Activated naive CD4-positive, alpha-beta T cell treated with anti-CD3 and anti-CD28 coated beads, Interleukin-2, amount 50 U/mL, for 24 hours (primary cell): Measurements from ENCODE around the gene BEST3.

Experiments used
- H3K27ac Mint-ChIP-seq: one replicate; pipeline ENCODE4 v1.8.0; 2021; ENCODE audit warnings: mild to moderate bottlenecking, mixed read lengths
- H3K27me3 Mint-ChIP-seq: one replicate; pipeline ENCODE4 v1.8.0; 2021; ENCODE audit warnings: mixed read lengths
- H3K36me3 Mint-ChIP-seq: one replicate; pipeline ENCODE4 v1.8.0; 2021; ENCODE audit warnings: mixed read lengths
- H3K4me1 Mint-ChIP-seq: one replicate; pipeline ENCODE4 v1.8.0; 2021; ENCODE audit warnings: mixed read lengths
- H3K4me3 Mint-ChIP-seq: one replicate; pipeline ENCODE4 v1.8.0; 2021; ENCODE audit warnings: mild to moderate bottlenecking, mixed read lengths
- H3K9me3 Mint-ChIP-seq: one replicate; pipeline ENCODE4 v1.8.0; 2021; ENCODE audit warnings: mixed read lengths

BEST3 gene

DNA sequence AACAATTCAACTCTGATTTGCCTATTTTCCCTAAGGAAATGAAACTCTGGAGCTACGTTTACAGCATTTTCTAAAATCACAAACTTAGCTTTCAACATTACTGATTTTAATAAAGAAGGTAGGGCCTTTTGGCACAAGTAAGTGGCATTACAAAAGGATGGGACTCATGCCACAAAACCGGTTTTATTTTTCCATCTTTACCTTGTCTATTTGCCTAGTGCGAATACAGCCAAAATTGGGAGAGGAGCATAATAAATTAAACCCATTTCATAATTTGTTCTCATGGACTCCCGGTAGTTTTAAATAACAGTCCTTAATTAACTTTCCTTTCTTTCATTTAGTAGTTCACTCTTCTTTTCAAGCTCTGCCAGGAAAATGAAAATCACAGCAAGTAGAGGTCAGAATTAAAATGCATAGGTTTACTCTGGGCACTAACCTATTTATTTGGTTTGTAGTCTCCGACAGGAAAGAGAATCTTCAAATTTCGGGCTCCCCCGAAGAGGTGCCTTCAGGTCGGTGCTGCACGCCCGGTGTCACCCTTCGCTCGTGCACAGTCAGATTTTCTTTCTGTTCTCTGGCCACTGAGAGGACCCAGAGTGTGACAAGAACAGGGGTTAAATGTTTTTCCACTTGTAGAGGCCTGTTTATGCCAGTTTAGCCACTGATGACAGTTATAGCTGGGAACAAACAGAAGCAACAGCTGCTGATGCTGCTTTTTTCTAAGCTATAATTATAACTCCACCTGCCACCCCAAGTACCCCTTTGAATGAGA is at the start of gene BEST3:
BEST3 (minus strand) TSS at position 535 of the 772 bp plus-strand sequence. CDS start 1,505 bp downstream, outside the sequence.
- no peaks in the 10 kb centered on the region for H3K9me3 Mint-ChIP-seq
- no peaks in the 10 kb centered on the region for H3K27me3 Mint-ChIP-seq
- no peaks in the 10 kb centered on the region for H3K36me3 Mint-ChIP-seq
- no peaks in the 10 kb centered on the region for H3K4me1 Mint-ChIP-seq
- no peak within 1 kb of the TSS for H3K4me3 Mint-ChIP-seq
- no peak within 1 kb of the TSS for H3K27ac Mint-ChIP-seq

DNA sequence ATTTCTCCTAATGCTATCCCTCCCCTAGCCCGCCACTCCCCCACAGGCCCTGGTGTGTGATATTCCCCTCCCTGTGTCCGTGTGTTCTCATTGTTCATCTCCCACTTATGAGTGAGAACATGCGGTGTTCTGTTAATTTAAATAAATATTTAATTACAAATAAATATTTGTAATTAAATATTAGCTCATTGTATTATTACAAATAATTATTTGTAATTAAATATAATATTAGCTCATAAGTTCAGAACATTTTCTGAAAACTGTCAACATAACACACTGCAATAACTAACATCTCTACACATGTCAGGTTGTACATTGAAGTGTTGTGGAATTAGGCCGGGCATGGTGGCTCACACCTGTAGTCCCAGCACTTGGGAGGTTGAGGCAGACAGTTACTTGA is 45.0 kb upstream of the BEST3 start:
- Mint-ChIP-seq H3K27me3 (no peaks in the 10 kb centered on the region), H3K36me3 (no peaks in the 10 kb centered on the region), H3K9me3 (no peaks in the 10 kb centered on the region), H3K4me3 (no peak overlapping the region), H3K4me1 (peaks cover 37% of the 10 kb centered on the region), H3K27ac (no peak overlapping the region)

DNA sequence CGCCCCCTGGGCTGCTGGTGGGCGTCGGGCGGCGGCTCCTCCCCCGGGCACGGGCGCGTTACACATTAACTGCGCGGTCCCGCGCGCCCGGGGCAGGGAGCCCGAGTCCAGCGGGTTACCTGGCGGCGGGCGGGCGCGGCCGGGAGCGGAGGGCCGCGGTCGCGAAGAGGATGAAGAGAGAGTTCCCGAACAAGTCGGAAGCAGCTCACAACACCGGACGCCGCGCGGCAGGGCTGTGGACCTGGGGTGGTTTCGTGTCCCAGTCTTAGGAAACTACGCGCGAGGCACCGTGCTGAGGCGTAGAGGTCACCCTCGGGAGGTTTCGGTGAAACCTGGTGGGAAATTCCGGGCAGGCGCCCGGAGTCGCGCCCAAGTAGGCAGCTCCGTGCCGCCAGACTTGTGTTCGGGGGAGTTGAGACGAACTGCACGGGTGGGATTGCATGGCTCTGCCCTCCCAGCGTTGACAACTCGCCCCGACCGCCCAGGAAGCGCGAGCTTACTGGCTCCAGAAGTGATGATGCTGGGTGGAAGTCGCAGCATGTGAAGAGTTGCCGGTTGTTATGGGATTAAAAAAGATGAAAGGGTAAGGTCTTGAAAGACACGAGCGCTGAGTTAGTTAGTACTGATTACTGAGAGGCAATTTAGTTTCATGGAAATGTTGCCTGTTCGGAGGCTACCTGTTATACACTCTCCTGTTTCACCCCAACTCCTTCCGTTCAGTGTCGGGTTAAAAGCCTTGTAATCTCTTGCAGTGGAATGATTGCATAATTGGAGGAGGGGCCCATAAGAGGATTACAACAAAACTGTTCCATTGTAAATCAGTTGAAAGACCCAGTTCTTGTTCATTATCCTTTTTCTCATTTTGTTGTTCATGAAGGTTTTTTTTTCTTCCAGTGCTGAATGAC is 40.4 kb upstream of the BEST3 start:
- no peaks in the 10 kb centered on the region for H3K27me3 Mint-ChIP-seq
- peak overlapping the region; percentile 49 for H3K27ac Mint-ChIP-seq
- peak overlapping the region; percentile 93 for H3K4me3 Mint-ChIP-seq
- peaks cover 34% of the 10 kb centered on the region for H3K4me1 Mint-ChIP-seq
- no peaks in the 10 kb centered on the region for H3K36me3 Mint-ChIP-seq
- no peaks in the 10 kb centered on the region for H3K9me3 Mint-ChIP-seq

DNA sequence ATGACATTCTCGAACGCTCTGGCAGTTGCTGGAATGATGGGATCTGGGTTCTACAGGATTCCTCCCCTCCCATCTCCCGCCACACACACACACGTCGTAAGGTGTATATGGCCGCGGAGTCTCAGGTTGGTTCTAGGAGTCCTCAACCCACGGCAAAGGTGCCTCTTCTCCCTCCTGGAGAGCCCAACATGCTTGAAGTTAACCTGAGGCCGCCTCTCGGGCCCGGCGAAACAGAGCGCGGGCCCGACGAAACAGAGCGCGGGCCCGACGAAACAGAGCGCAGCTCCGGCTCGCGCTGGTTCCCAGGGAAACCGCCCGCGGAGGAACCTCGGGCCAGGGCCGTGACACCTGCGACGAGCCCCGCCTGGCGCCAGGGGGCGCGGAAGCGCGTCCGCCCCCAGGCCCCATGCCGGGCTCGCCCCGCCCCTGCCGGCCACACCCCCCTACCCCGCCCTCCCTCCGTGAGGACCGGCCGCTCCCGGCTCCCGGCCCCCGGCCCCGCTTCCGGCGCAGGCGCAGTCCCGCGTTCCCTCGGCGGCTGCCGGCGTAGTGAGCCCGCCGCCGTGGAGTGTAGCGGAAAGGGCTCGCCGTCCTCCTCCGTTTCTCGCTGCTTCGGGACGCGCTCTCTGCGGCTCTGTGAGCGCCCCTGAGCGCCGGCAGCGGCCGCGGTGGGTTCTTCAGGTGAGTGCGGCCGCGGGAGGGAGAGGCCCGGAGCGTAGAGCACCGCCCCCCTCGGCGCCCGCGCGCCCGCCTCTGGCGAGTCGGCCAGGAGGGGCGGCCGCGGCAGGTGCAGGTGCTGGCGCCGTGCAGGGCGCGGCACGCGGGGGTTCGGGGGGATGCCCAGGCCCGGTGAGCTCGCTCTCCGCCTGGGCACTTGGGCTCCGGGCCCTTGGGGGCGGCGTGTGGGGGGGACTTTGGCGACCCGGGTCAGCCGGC is 39.5 kb upstream of the BEST3 start, which contains the start of gene RAB3IP:
RAB3IP (plus strand) TSS at position 510 of the 936 bp plus-strand sequence. CDS start 16,549 bp downstream, outside the sequence.
- Mint-ChIP-seq H3K27ac (peak within 1 kb of the TSS; percentile 49), H3K36me3 (no peaks in the 10 kb centered on the region), H3K9me3 (no peaks in the 10 kb centered on the region), H3K27me3 (no peaks in the 10 kb centered on the region), H3K4me3 (peak within 1 kb of the TSS; percentile 93), H3K4me1 (peaks cover 34% of the 10 kb centered on the region)

DNA sequence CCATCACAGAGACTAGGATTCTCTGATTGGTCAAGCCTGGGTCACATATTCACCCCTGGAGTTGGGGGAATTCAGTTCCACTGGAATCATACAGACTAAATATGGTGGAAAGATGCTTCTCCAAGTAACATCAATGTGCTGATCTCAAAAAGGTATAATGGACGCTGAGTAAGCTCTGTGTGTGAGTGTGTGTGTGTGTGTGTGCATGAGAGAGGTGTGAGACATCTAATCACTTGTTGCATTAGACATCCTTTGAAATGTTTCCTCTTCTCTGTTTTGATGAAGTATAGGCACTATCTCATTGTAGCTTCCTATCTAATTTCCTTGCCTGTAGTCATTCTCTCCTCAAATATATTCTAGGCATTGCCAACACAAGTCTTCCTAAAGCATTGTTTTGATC is 34.5 kb upstream of the BEST3 start:
- H3K4me3 Mint-ChIP-seq = no peak overlapping the region
- H3K36me3 Mint-ChIP-seq = no peaks in the 10 kb centered on the region
- H3K27ac Mint-ChIP-seq = no peak overlapping the region
- no peaks in the 10 kb centered on the region for H3K27me3 Mint-ChIP-seq
- H3K9me3 Mint-ChIP-seq = no peaks in the 10 kb centered on the region
- H3K4me1 Mint-ChIP-seq = peaks cover 3% of the 10 kb centered on the region

DNA sequence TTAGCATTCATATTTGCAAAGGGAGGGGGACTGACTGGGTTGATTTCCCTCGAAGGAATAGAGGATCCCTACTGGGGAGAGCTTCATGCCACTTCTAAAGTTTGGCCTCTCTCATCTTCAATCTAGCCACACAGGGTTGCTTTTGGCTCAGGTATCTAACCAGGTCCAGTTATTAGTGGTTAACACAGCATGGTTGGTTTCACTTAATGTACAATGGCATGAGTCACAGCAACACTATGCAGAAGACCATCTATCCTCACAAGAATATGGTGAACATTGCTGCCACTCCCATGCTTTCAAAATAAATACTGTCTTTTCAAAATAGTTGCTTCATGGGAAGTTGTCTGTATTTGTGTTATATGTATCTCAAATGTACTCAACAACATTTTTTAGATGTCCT is 33.0 kb upstream of the BEST3 start:
- H3K27ac Mint-ChIP-seq = no peak overlapping the region
- H3K27me3 Mint-ChIP-seq = no peaks in the 10 kb centered on the region
- no peaks in the 10 kb centered on the region for H3K36me3 Mint-ChIP-seq
- H3K4me1 Mint-ChIP-seq = no peaks in the 10 kb centered on the region
- H3K4me3 Mint-ChIP-seq = no peak overlapping the region
- H3K9me3 Mint-ChIP-seq = no peaks in the 10 kb centered on the region

DNA sequence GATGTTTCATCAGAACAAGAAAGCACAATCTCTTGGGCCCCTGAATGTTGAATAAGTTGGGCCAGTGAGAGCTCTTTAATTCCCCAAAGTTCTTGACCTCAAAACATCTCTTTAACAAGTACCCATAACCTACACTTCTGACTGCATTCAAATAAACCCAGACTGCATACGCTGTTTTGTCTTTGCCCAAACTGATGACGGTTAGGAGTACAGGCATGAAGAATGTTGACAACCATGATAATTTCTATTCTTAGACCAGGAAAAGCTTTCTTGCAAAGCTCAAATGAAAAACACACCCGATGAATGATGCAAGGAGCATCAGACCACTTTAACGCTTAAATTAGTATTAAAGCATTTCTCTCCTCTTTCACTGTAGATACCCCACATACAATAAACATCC is 27.8 kb upstream of the BEST3 start:
- H3K27me3 Mint-ChIP-seq = peaks cover 4% of the 10 kb centered on the region
- peaks cover 4% of the 10 kb centered on the region for H3K36me3 Mint-ChIP-seq
- peaks cover 9% of the 10 kb centered on the region for H3K9me3 Mint-ChIP-seq

DNA sequence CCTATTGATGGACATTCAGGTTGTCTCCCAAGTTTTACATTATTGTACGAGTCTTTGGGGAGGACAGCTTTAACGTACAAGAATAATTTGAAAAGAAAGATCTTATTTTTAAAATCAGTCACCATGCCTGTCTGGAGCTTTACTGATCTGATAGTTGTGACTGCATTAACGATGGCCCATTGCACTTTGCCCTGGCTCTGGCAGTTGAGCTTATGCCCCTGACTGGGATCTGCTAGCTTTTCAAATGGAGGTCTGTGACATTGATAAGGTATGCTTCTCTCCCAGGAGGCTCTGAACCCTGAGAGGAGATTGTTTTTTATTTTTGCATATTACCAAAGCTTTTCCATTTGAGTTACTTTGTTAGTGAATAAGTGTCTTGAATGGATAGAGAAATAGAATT is 21.6 kb upstream of the BEST3 start:
- peaks cover 4% of the 10 kb centered on the region for H3K36me3 Mint-ChIP-seq
- no peaks in the 10 kb centered on the region for H3K4me1 Mint-ChIP-seq
- H3K9me3 Mint-ChIP-seq = peaks cover 9% of the 10 kb centered on the region
- no peak overlapping the region for H3K27ac Mint-ChIP-seq
- peaks cover 6% of the 10 kb centered on the region for H3K27me3 Mint-ChIP-seq
- H3K4me3 Mint-ChIP-seq = no peak overlapping the region

More for the DNA sequence above, 27.8 kb upstream of the BEST3 start:
- no peak overlapping the region for H3K4me3 Mint-ChIP-seq
- H3K4me1 Mint-ChIP-seq = no peaks in the 10 kb centered on the region
- no peak overlapping the region for H3K27ac Mint-ChIP-seq

DNA sequence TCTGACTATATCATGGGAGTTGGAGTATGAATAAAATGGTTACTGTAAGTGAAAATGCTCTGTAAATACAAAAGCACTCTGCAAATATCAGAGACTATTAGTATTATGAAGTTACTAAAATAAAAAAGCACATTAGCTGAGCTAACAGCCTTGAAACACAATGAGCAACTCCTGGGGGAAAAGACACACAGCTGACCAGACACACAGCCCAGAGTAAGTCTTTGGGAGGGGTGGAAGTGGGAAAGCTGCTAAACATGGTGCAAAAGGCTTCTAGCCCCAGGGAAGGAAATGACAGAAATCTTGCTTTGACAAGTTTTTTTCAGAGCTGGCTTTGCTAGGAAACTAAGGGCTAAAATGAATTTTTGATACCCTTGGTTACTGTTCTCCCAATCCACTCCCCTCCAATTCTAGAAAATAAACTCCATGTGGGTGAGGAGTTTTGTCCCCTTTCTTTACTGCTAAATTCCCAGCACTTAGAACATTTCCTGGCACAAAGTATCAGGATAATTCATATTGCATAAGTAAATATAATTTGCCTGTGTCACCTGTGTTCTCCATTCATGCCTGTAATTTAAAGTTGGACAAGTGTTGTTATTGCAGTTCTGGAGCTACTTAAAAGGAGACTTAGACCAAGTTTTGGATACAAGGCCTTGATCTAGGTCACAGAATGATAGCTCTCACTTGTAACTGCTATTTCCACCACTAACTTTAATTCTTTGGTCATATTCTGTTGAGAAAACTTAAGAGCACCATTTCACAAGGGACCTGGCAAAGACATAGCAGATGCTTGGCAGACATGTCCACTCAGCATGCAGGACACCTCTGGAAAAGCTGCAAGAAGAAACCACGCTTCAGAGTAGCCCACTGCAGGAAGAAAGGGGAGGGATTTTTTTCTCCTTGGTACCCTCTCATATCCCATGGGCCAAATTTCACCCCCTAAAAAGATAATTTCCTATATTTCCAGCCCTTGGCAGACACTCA is 20.5 kb upstream of the BEST3 start:
- Mint-ChIP-seq H3K36me3 (peaks cover 4% of the 10 kb centered on the region), H3K27me3 (peaks cover 6% of the 10 kb centered on the region), H3K27ac (no peak overlapping the region)

DNA sequence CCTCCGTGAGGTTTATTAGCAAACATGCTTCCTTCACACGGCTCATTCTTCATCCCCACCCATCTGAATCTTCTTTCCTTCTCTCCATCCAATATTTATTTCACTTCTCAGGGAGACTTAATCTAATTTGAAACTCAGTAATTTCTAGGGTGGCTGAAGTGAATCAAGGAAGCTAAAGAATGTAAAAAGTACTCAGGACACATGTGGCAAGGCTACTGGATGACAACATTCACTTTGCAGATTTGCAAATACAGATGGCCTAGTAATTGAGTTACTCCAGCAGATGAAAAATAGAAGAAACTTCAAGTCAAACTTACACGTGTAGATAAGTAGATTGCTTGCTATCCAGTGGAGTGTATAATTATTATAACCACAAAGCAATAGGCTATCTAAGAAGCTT is 15.4 kb upstream of the BEST3 start:
- H3K9me3 Mint-ChIP-seq = no peaks in the 10 kb centered on the region

More for the DNA sequence above, 20.5 kb upstream of the BEST3 start:
- peaks cover 5% of the 10 kb centered on the region for H3K9me3 Mint-ChIP-seq
- H3K4me3 Mint-ChIP-seq = no peak overlapping the region
- no peaks in the 10 kb centered on the region for H3K4me1 Mint-ChIP-seq

DNA sequence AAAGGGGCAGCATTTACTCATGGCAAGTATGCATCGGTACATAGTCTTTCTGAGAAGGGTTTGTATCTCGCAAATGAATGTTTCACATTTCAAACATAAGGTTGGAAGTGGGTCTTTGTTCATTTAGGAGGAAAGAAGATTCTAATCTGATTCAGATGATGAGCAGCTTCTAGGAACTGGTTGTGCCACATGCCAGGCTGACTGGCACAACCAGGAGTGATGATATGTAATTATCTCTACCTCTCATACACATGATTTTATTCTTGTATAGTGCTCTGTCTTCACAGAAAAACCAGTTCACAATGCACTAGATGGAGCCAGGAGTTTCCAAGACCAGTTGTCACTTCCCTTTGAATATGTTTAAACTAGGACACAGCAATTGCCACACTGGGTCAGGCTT is 13.7 kb upstream of the BEST3 start:
- Mint-ChIP-seq H3K27ac (no peak overlapping the region), H3K4me1 (no peaks in the 10 kb centered on the region), H3K36me3 (no peaks in the 10 kb centered on the region), H3K9me3 (peaks cover 4% of the 10 kb centered on the region), H3K4me3 (no peak overlapping the region), H3K27me3 (peaks cover 14% of the 10 kb centered on the region)

More for the DNA sequence above, 15.4 kb upstream of the BEST3 start:
- no peaks in the 10 kb centered on the region for H3K4me1 Mint-ChIP-seq
- H3K36me3 Mint-ChIP-seq = no peaks in the 10 kb centered on the region
- H3K4me3 Mint-ChIP-seq = no peak overlapping the region
- H3K27ac Mint-ChIP-seq = no peak overlapping the region
- H3K27me3 Mint-ChIP-seq = peaks cover 6% of the 10 kb centered on the region

DNA sequence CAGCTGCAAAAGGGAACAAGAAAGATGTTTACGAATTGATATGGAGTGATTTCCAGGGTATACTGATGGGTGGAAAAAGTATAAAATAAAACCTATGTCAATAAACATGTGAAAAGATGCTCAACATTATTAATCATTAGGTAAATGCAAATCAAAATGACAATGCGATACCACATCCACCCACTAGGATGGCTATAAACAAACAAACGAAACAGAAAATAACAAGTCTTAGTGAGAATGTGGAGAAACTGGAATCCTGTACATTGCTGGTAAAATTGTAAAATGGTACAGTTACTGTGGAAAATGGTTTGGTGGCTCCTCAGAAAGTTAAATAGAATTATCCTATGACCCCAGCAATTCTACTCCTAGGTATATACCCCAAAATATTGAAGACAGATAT is 9.5 kb upstream of the BEST3 start:
- H3K9me3 Mint-ChIP-seq = peaks cover 4% of the 10 kb centered on the region
- H3K4me1 Mint-ChIP-seq = no peaks in the 10 kb centered on the region
- no peak overlapping the region for H3K4me3 Mint-ChIP-seq
- peaks cover 23% of the 10 kb centered on the region for H3K27me3 Mint-ChIP-seq
- H3K36me3 Mint-ChIP-seq = no peaks in the 10 kb centered on the region
- H3K27ac Mint-ChIP-seq = no peak overlapping the region

DNA sequence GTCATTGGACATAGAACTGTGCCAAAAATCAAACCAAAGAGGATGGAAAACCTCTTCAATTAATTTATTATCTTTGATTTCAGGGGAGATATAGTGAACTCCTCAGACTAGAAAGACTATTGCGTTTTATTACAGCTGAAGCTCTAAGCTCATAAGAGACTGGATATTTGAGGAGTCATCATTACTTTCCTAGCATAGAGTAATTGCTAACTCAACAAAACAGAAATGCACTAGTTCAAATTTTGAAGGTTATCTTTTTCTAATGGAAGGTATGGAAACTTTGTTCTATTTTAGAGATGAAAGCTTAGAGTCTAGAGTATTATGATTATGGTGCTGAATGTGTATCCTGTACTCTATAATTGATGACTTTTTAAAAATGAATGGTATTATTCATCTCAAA is 5.3 kb upstream of the BEST3 start:
- Mint-ChIP-seq H3K4me3 (no peak overlapping the region), H3K27ac (no peak overlapping the region), H3K4me1 (no peaks in the 10 kb centered on the region), H3K9me3 (peaks cover 4% of the 10 kb centered on the region), H3K27me3 (peaks cover 20% of the 10 kb centered on the region), H3K36me3 (no peaks in the 10 kb centered on the region)

DNA sequence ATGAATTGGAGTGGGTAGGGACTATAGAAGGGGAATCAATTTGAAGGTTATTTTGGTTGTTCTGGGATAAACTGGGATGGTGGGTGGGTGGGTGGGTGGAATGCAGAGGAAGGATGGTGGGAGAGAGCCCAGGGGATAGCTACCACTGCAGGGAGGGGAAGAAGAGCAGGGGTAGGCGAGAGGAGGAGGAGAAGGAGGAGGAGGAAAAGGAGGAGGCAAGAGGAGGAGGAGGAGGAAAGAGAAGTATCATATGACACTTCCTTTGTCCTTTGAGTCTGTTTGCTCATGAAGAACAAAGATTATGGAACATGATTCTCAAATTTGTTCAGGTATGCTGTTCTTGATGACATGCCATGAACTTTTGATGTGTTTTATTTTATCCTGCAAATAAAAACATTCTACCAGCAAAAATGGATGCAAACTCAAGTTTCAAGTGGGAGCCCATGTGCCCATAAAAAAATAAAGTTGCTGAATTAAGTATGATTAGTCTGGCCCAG is 4.1 kb upstream of the BEST3 start:
- Mint-ChIP-seq H3K27ac (no peak overlapping the region), H3K36me3 (no peaks in the 10 kb centered on the region), H3K27me3 (peaks cover 13% of the 10 kb centered on the region), H3K4me3 (no peak overlapping the region), H3K9me3 (no peaks in the 10 kb centered on the region), H3K4me1 (no peaks in the 10 kb centered on the region)
